Stimulated activated naive CD8-positive, alpha-beta T cell treated with anti-CD3 and anti-CD28 coated beads, Interleukin-15, Interleukin-2, amounts not matched to agents 100 ng/mL and 50 ng/mL, for 24 hours (primary cell): Measurements from ENCODE around the gene MFRP.

Experiments
- H3K27ac Mint-ChIP-seq: one replicate; pipeline ENCODE4 v1.8.0; 2021; ENCODE audit warnings: mild to moderate bottlenecking, mixed read lengths
- H3K27me3 Mint-ChIP-seq: one replicate; pipeline ENCODE4 v1.8.0; 2021; ENCODE audit warnings: mixed read lengths
- H3K36me3 Mint-ChIP-seq: one replicate; pipeline ENCODE4 v1.8.0; 2021; ENCODE audit warnings: low read depth, mixed read lengths
- H3K4me1 Mint-ChIP-seq: one replicate; pipeline ENCODE4 v1.8.0; 2021; ENCODE audit warnings: low read depth, mixed read lengths
- H3K4me3 Mint-ChIP-seq: one replicate; pipeline ENCODE4 v1.8.0; 2021; ENCODE audit warnings: mild to moderate bottlenecking, mixed read lengths
- H3K9me3 Mint-ChIP-seq: one replicate; pipeline ENCODE4 v1.8.0; 2021; ENCODE audit warnings: mixed read lengths

The MFRP gene

GRCh38 chr11:119367661-119368120 lies 21.2 kb upstream of the MFRP start:
- peaks cover 52% of the 10 kb centered on the region for H3K27me3 Mint-ChIP-seq

GRCh38 chr11:119366690-119367620 lies 20.4 kb upstream of the MFRP start:
- Mint-ChIP-seq H3K9me3 (no peaks in the 10 kb centered on the region), H3K27me3 (peaks cover 58% of the 10 kb centered on the region), H3K4me1 (peaks cover 11% of the 10 kb centered on the region), H3K36me3 (no peaks in the 10 kb centered on the region), H3K27ac (no peak overlapping the region), H3K4me3 (no peak overlapping the region)

More at GRCh38 chr11:119367661-119368120, 21.2 kb upstream of the MFRP start:
- Mint-ChIP-seq H3K9me3 (no peaks in the 10 kb centered on the region), H3K4me1 (peaks cover 7% of the 10 kb centered on the region), H3K27ac (no peak overlapping the region), H3K4me3 (no peak overlapping the region), H3K36me3 (no peaks in the 10 kb centered on the region)

- Mint-ChIP-seq H3K9me3 (no peaks in the 10 kb centered on the region), H3K36me3 (no peaks in the 10 kb centered on the region), H3K4me3 (no peak overlapping the region), H3K4me1 (peaks cover 15% of the 10 kb centered on the region), H3K27ac (no peak overlapping the region), H3K27me3 (peaks cover 53% of the 10 kb centered on the region)
These were observed 18.6 kb upstream of the MFRP start for GRCh38 chr11:119365071-119365591.

- no peaks in the 10 kb centered on the region for H3K36me3 Mint-ChIP-seq
- peak overlapping the region; percentile 72 for H3K4me3 Mint-ChIP-seq
- H3K9me3 Mint-ChIP-seq, result no peaks in the 10 kb centered on the region
- peaks cover 44% of the 10 kb centered on the region for H3K27me3 Mint-ChIP-seq
- H3K27ac Mint-ChIP-seq, result no peak overlapping the region
- H3K4me1 Mint-ChIP-seq, result peaks cover 15% of the 10 kb centered on the region
These were observed 17.5 kb upstream of the MFRP start for GRCh38 chr11:119363851-119364590.

GRCh38 chr11:119363081-119363850 lies 16.8 kb upstream of the MFRP start:
- no peaks in the 10 kb centered on the region for H3K36me3 Mint-ChIP-seq
- H3K27ac Mint-ChIP-seq, result no peak overlapping the region
- peak overlapping the region; percentile 20 for H3K4me3 Mint-ChIP-seq
- H3K4me1 Mint-ChIP-seq, result peaks cover 15% of the 10 kb centered on the region
- H3K27me3 Mint-ChIP-seq, result peaks cover 44% of the 10 kb centered on the region
- H3K9me3 Mint-ChIP-seq, result no peaks in the 10 kb centered on the region

- H3K4me1 Mint-ChIP-seq, result peaks cover 15% of the 10 kb centered on the region
- H3K27me3 Mint-ChIP-seq, result peaks cover 48% of the 10 kb centered on the region
- H3K9me3 Mint-ChIP-seq, result no peaks in the 10 kb centered on the region
- H3K27ac Mint-ChIP-seq, result no peak overlapping the region
- H3K36me3 Mint-ChIP-seq, result no peaks in the 10 kb centered on the region
- H3K4me3 Mint-ChIP-seq, result peak overlapping the region; percentile 30
These were observed 16.2 kb upstream of the MFRP start for GRCh38 chr11:119362741-119363080.

GRCh38 chr11:119361941-119362725 lies 15.6 kb upstream of the MFRP start:
- H3K9me3 Mint-ChIP-seq, result no peaks in the 10 kb centered on the region
- H3K4me3 Mint-ChIP-seq, result peak overlapping the region; percentile 30
- peaks cover 50% of the 10 kb centered on the region for H3K27me3 Mint-ChIP-seq
- peaks cover 18% of the 10 kb centered on the region for H3K4me1 Mint-ChIP-seq
- no peaks in the 10 kb centered on the region for H3K36me3 Mint-ChIP-seq
- H3K27ac Mint-ChIP-seq, result no peak overlapping the region

- Mint-ChIP-seq H3K4me3 (no peak overlapping the region), H3K27me3 (peaks cover 42% of the 10 kb centered on the region), H3K4me1 (peaks cover 23% of the 10 kb centered on the region), H3K27ac (no peak overlapping the region), H3K36me3 (no peaks in the 10 kb centered on the region), H3K9me3 (no peaks in the 10 kb centered on the region)
These were observed 14.7 kb upstream of the MFRP start for GRCh38 chr11:119361056-119361787.

- H3K27ac Mint-ChIP-seq, result no peak overlapping the region
- H3K36me3 Mint-ChIP-seq, result no peaks in the 10 kb centered on the region
- H3K27me3 Mint-ChIP-seq, result peaks cover 40% of the 10 kb centered on the region
- peaks cover 25% of the 10 kb centered on the region for H3K4me1 Mint-ChIP-seq
- no peak overlapping the region for H3K4me3 Mint-ChIP-seq
- no peaks in the 10 kb centered on the region for H3K9me3 Mint-ChIP-seq
These were observed 13.1 kb upstream of the MFRP start for GRCh38 chr11:119359365-119360214.

- H3K36me3 Mint-ChIP-seq, result no peaks in the 10 kb centered on the region
These were observed 10.6 kb upstream of the MFRP start for GRCh38 chr11:119357074-119357473.

GRCh38 chr11:119356349-119357031 lies 10.0 kb upstream of the MFRP start:
- no peaks in the 10 kb centered on the region for H3K9me3 Mint-ChIP-seq
- H3K27ac Mint-ChIP-seq, result peak overlapping the region; percentile 56
- peaks cover 10% of the 10 kb centered on the region for H3K4me1 Mint-ChIP-seq
- peaks cover 41% of the 10 kb centered on the region for H3K27me3 Mint-ChIP-seq
- peak overlapping the region; percentile 82 for H3K4me3 Mint-ChIP-seq
- no peaks in the 10 kb centered on the region for H3K36me3 Mint-ChIP-seq

More at GRCh38 chr11:119357074-119357473, 10.6 kb upstream of the MFRP start:
- Mint-ChIP-seq H3K4me3 (peak overlapping the region; percentile 19), H3K27me3 (peaks cover 39% of the 10 kb centered on the region), H3K27ac (no peak overlapping the region), H3K9me3 (no peaks in the 10 kb centered on the region), H3K4me1 (peaks cover 16% of the 10 kb centered on the region)

- H3K4me1 Mint-ChIP-seq, result peaks cover 10% of the 10 kb centered on the region
- no peak overlapping the region for H3K27ac Mint-ChIP-seq
- H3K9me3 Mint-ChIP-seq, result no peaks in the 10 kb centered on the region
- no peak overlapping the region for H3K4me3 Mint-ChIP-seq
- peaks cover 47% of the 10 kb centered on the region for H3K27me3 Mint-ChIP-seq
- no peaks in the 10 kb centered on the region for H3K36me3 Mint-ChIP-seq
These were observed 8.8 kb upstream of the MFRP start for GRCh38 chr11:119355091-119355843.
